Cerebellar cortex (tissue), 1 donor: Measurements from ENCODE around the gene ACAT2.
"Not testable (repeated sequence)": the region's sequence is repeated elsewhere in the genome, so short reads cannot be mapped to it uniquely, and the experiment has no call there.

ENCODE experiments used
- DNase-seq: peaks from one replicate; pipeline ENCODE4 v3.0.0-alpha.2; 2015; ENCODE audit warnings: low spot score

The ACAT2 gene

GRCh38 chr6:159772196-159772595 is 10.4 kb downstream of the ACAT2 start:
- DNase-seq = no peak

- no peak for DNase-seq
These were observed 15.5 kb downstream of the ACAT2 start for GRCh38 chr6:159777240-159777904.

GRCh38 chr6:159778131-159778530 is 16.3 kb downstream of the ACAT2 start:
- DNase-seq = no peak

GRCh38 chr6:159778542-159779103 is 16.8 kb downstream of the ACAT2 start:
- no peak for DNase-seq

- DNase-seq = no peak
These were observed 26.4 kb downstream of the ACAT2 start for GRCh38 chr6:159788276-159788675.

GRCh38 chr6:159788753-159789376 is 27.0 kb downstream of the ACAT2 start:
- DNase-seq = no peak

- peak; percentile 100 for DNase-seq
These were observed 27.7 kb downstream of the ACAT2 start, which contains the start of gene TCP1 for GRCh38 chr6:159789377-159790148. TCP1 (minus strand) TSS chr6:159789602; CDS start chr6:159789468, 134 bp downstream.

GRCh38 chr6:159790149-159790955 is 28.5 kb downstream of the ACAT2 start, which contains the start of gene MRPL18:
MRPL18 (plus strand) TSS chr6:159790467; CDS start chr6:159790588, 121 bp downstream.
- peak; percentile 99 for DNase-seq

- DNase-seq = no peak
These were observed 29.2 kb downstream of the ACAT2 start for GRCh38 chr6:159790956-159791598.

- DNase-seq = not testable (repeated sequence)
These were observed 33.1 kb downstream of the ACAT2 start for GRCh38 chr6:159794976-159795375.

GRCh38 chr6:159797554-159797953 is 35.7 kb downstream of the ACAT2 start:
- no peak for DNase-seq

GRCh38 chr6:159800141-159800865 is 38.5 kb downstream of the ACAT2 start, which contains the start of gene PNLDC1:
PNLDC1 (plus strand) TSS chr6:159800276; CDS start chr6:159800308, 32 bp downstream.
- DNase-seq = no peak

- DNase-seq = no peak
These were observed 40.1 kb downstream of the ACAT2 start for GRCh38 chr6:159801935-159802334.

GRCh38 chr6:159804504-159804903 is 42.7 kb downstream of the ACAT2 start:
- DNase-seq = no peak

- DNase-seq = no peak
These were observed 43.7 kb downstream of the ACAT2 start for GRCh38 chr6:159805440-159806020.

GRCh38 chr6:159806021-159806458 is 44.2 kb downstream of the ACAT2 start:
- no peak for DNase-seq

GRCh38 chr6:159807150-159807858 is 45.5 kb downstream of the ACAT2 start:
- DNase-seq = no peak

- no peak for DNase-seq
These were observed 46.8 kb downstream of the ACAT2 start for GRCh38 chr6:159808647-159809046.

- DNase-seq = no peak
These were observed 47.3 kb downstream of the ACAT2 start for GRCh38 chr6:159809149-159809548.
